Vagina (tissue), 2 donors: Measurements from ENCODE around the gene TBC1D4.

Experiments
- CTCF ChIP-seq, 3 experiments: fragments of 450-650 bp in 2 of 3; fragments of 200-600 bp in 1 of 3; sonication (generic) in 1 of 3; IDR thresholded peaks; one replicate each; pipeline ENCODE4 v1.5.1; 2017 to 2019; ENCODE audit warnings: antibody characterized with exemption in 3 of 3, mild to moderate bottlenecking in 2 of 3, moderate library complexity in 2 of 3
- POLR2AphosphoS5 ChIP-seq, 2 donors: sonication (generic); formaldehyde crosslinking; IDR thresholded peaks; one replicate each; pipeline ENCODE4 v1.9.0; 2017; ENCODE audit warnings: antibody characterized with exemption in 2 of 2, mild to moderate bottlenecking in 2 of 2, low read depth in 1 of 2; ENCODE audit not compliant: insufficient read depth in 1 of 2

- TF ChIP-seq CTCF (IDR thresholded peaks at IDR 0.05) (no peak), POLR2AphosphoS5 (IDR thresholded peaks at IDR 0.05; ENCODE audit: insufficient read depth in 1 of 2, low read depth in 1 of 2) (no peak)
Observed at GRCh38 chr13:75321084-75321483, 160.9 kb downstream of the TBC1D4 start.
